NCI-H2196 treated with DMSO at 0.1 percent for 48 hours (cell line): ENCODE results near the gene TTBK2.
A peak's percentile ranks its signal among the peaks of the same experiment; 100 is the strongest.
"Not testable (repeated sequence)": the region's sequence is repeated elsewhere in the genome, so short reads cannot be mapped to it uniquely, and the experiment has no call there.

ENCODE experiments used
- DNase-seq: peaks from one replicate; lab custom pipeline; 2025; ENCODE audit not compliant: unreplicated experiment; lab: John Stamatoyannopoulos, UW

TTBK2 gene

DNA sequence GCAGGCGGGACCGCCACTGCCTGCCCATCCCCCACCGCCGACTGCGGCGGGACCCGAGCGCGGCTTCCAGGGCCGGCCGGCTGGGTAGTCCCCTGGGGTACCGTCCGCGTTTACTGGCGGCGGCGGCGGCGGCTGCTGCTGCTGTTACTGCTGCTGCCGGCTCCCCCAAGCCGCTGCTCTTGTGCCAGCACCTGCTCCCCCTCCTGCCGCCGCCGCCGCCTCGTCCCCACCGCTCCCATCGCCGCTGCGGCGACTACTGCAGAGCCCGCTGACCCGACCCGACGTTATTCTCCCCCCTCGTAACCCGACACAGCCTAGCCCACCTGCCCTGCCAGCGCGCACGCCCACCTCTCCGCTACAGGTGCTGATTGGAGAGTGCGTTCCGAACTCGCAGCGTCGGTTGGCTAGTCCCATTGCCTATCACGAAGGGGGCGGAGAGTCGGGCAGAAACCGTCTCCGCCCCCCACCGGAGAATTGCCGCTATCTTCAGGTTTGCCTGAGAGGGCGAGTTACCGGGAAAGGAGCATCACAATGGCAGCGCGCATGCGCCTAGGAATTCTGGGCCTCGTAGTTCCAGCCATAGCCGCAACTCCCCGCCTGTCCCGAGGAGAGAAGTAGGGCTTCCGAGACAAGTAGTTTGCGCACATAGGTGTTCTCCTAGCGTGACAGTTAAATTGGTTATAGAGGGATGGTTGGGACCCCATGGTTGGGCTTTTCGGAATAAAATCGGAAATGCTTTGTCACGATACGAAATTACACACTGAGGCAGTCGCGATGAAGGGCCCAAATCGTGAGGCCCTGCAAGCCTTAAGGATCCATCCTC lies at the start of gene TTBK2:
Gene TTBK2, minus strand, starts transcription at position 260 of the 823 bp plus-strand sequence. CDS start 42,161 bp downstream, outside the sequence.
- peak; percentile 87 for DNase-seq

DNA sequence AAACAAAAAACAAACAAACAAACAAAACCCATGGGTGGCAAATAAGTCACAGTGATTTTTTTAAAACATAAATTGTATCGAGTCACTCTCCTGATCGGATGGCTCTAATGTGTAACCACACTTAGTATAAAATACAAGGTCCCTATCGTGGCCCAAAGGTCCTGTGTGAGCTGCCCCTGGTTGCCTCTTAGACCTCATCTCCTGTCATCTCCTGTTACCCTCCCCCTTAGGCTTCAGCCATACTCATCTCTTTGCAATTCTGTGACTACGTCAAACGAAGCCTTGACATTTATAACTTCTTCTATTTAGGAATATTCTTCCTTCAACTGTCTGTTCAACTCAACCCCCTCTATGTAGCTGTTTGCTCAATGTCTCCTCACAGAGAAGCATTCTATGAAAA lies 43.9 kb upstream of the TTBK2 start:
- DNase-seq: no peak

DNA sequence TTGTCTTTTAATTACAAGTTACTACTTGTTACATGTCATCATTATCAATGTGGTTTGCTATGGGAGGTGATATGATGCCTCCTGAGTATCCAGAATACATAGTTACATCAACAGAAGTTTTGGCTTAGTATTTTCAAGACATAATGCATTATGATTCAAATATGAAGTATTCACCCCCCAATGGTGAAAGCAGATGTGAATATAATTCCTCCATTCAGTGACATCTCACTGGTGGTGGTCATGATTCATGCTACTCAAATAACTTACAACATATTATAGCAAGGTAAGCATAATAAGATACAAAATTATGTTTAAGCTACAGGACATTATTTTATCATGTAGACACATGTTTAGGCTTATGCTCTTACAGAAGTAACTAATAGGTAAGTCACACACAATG lies 34.9 kb upstream of the TTBK2 start:
- DNase-seq: no peak

DNA sequence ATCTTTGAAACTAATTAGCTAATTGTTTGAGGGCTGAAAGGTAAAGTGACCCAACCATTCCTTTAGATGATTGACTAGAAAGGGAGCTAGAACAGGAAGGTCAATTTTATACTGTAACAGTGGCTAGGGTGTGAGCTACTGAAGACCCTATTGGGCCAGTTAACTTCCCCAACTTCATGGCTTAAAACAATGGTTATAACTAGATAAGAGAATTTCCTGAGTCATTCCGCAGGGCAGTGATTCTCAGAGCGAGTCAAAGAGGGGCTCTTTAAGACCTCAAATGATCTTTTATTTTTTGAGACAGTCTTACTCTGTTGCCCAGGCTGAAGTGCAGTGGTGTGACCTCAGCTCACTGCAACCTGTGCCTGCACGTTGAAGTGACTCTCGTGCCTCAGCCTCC lies 33.7 kb upstream of the TTBK2 start:
- no peak for DNase-seq

DNA sequence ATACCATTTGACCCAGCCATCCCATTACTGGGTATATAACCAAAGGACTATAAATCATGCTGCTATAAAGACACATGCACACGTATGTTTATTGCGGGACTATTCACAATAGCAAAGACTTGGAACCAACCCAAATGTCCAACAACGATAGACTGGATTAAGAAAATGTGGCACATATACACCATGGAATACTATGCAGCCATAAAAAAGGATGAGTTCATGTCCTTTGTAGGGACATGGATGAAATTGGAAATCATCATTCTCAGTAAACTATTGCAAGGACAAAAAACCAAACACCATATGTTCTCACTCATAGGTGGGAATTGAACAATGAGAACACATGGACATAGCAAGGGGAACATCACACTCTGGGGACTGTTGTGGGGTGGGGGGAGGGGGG lies 28.3 kb upstream of the TTBK2 start:
- not testable (repeated sequence) for DNase-seq

DNA sequence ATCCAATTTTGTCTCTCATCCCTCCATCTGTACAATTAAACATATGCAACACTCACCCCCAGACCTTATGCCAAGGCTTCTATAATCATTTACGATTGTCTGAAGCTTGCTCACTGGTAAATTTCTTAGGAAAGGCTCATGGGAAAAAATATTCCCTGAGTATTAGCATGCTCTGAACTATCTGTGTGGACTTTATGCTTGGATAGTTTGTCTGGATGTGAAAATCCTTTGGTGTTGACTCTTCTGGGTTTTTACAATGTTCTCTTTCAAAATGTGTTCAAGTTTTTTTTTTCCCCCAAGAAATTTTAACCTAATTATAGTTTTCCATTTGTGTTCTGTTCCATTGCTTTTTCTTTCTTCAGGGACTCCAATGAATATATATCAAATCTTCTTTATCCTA lies 19.9 kb upstream of the TTBK2 start:
- no peak for DNase-seq

DNA sequence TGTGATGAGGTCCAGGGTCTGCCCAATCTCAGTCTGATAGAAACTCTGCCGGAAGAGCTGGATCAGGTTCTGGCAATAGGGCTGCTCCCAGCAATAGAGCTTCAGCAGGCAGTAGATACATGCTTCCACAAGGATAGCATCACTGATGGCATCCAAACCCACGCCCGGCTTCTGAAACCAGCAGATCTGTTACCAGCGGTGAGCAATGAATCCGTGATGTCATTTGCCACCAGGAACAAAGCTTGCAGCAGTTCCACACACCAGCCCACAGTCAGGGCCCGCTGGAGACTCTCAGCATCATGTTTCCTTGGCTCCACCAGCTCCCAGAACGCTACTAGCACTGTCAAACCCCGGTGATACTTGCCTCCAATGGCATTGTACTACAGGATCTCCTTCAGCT lies 19.3 kb upstream of the TTBK2 start:
- DNase-seq: no peak

DNA sequence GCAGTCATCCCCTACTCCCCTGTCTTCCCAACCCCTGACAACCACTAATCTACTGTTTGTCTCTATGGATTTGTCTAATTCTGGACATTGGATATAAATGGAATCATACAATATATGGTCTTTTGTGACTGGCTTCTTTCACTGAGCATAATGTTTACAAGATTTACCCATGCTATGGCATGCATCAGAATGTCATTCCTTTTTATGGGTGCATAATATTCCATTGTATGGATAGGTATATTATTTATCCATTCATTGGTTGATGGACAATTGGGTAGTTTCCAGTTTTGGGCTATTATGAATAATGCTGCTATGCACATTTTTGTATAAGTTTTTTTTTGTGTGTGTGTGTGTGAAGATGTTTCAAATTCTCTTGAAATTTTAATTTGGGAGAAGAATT lies 16.6 kb upstream of the TTBK2 start:
- DNase-seq: no peak

DNA sequence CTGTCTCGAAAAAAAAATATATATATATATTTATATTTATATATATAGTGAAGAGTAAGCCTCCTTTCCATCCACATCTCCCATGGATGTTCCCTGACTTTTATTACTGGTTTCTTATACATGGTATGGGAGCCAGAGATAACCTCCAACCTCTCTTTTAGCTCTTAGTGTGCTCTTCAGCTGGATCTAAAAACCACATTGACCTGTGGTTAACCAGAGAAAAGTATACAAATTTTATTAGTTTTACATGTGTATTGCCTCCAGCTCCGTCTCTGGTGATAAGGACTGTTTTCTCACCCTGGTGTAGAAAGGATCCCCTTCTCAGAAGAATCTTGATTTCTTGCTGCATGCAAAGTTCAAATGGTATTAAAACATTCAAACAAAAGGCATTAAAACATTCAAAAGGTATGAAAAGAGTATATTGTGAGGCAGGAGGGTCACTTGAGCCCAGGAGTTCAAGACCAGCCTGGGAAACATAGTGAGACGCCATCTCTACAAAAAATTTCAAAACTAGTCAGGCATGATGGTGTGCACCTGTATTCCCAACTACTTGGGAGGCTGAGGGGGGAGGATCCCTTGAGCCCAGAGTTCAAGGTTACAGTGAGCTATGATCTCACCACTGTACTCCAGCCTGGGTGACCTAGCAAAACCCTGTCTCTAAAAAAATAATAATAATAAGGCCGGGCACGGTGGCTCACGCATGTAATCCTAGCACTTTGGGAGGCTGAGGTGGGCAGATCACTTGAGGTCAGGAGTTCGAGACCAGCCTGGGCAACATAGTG lies 13.5 kb upstream of the TTBK2 start:
- DNase-seq: no peak

DNA sequence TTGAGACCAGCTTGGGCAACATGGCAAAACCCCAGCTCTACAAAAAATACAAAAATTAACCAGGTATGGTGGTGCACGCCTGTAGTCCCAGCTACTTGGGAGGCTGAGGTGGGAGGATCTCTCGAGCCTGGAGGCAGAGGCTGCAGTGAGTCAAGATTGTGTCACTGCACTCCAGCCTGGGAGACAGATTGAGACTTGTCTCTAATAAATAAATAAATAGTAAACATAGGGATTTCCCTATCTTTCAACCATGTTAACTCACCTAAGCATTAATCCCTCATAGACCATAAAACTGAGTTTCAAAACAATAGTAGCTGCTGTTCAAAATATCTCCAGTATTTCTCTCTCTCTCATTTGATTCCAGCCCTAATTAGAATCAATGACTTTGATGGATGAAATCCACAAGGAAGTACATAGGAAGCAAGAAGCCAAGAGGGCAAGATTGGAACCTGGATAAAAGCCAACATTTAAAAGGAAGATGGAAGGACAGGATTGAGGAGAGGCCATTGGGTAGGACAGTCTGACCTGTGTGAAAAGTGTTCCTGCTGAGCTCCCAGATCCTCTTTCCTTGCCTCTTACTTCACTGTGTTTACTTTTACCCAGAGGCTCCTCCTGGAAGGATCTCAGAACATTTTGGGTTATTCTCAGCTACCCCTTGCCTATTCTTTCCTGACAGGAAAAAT lies 12.4 kb upstream of the TTBK2 start:
- DNase-seq: no peak

DNA sequence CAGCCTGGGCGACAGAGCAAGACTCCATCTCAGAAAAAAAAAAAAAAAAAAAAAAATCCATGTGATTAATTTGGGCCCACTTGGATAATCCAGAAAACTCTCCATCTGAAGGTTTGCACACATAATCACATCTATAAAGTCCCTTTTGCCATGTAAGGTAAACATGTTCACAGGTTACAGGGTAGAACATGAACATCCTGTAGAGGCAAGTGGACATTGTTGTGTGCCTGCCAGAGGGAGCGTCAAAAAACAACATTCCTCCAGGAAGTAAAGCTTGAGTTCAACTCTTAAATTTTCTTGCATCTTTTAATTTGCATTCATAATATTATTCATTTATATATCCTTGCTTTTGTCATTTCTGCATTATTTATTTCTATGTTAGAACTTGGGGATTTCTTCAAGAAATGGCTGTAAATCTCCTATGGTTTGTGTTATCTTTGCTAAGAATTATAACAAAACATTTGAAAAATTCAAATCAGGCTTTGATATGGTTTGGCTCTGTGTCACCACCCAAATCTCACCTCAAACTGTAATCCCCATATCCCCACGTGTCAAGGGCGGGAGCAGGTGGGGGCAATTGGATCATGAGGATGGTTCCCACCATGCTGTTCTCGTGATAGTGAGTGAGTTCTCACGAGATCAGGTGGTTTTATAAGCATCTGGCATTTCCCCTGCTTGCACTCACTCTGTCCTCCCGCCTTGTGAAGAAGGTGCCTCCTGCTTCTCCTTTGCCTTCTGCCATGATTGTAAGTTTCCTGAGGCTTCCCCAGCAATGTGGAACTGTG lies 11.3 kb upstream of the TTBK2 start:
- no peak for DNase-seq

DNA sequence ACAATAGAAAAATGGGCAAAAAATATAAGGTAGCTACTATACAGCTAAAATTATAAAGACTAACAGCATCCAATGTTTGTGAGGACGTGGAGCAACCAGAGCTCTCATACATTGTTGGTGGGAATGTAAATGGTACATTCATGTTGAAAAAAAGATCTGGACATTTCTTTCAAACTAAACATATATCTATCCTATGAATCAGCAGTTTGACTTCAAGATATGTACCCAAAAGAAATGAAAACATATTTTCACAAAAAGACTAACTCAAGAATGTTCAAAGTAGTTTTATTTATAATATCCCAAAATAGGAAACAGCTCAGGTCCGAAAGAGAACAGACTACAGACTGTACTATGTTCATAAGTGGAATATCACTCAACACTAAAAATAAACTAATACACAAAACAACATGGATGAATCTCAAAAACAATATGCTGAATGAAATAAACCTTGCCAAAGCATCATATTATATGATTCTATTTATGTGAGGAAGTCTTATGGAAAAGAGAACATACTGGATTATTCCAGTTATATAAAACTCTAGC lies 8.8 kb upstream of the TTBK2 start:
- DNase-seq: no peak

DNA sequence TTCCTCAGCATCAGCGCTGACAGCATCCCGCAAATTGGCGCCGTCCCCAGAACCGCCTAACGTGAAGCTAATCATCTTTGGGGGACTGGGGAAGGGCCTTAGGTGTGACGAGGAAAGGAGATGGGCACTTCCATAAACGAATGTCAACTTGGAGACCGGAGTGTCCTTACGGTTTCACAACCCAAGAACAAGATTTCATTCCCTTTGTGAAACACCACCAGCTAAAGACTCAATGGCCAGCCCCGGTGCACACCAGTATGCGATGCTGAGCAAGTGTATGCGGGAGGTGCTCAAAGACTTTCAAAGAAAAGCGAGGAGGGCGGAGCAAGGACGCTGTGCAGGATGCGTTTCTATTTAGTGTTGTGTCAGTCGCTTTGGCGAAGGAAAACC lies 759 bp upstream of the TTBK2 start:
- no peak for DNase-seq

DNA sequence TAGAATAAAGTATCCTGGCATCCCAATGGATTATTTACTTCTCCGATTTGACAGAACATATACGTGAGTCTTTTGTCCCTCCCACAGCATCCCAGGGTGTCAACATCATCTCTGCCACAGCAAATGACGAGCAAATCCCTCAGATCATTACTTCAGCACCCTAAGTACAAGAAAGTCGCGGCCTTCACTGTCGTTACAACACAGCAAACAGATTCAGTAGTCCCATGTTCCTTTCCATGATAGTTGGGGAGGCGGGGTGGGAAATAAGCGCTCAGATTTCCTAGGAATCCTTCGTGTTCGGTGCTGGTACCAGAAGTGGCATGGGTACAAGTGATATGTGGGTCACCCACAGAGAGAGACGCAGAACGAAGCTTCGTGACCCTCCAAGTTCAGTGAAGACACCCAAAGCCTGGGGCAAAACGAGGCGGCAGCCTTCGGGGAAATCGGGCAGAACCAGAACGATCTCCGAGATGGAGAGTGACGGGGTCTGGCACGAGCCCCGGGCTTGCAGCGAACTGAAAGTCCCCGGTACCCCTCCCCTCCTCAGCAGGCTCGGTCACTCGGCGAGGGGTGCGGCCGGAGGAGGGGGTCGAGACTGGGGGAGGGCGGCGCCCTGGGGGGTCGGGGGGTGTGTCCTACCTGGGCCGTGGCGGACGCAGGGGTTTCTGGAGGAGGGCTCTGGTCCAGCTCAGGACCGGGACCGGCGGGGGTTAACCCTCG lies 619 bp downstream of the TTBK2 start:
- no peak for DNase-seq

DNA sequence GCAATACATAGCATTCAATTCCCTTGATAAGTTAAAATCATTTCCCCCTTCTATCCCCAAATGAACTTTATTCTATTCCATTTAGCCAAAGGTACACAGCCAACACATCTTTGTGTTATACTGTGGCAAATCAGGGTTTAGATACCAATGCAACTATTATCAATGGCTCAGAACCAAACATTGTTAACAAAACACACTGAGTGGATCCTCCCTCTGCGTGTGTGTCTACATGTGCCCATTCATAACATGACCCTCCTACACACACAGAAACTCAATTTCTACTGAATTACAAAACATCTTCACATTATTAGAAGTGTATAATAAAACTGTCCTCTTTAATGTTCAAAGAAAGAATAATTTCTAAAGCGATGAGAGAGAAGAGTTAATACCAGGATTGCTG lies 1.3 kb downstream of the TTBK2 start:
- DNase-seq: no peak

DNA sequence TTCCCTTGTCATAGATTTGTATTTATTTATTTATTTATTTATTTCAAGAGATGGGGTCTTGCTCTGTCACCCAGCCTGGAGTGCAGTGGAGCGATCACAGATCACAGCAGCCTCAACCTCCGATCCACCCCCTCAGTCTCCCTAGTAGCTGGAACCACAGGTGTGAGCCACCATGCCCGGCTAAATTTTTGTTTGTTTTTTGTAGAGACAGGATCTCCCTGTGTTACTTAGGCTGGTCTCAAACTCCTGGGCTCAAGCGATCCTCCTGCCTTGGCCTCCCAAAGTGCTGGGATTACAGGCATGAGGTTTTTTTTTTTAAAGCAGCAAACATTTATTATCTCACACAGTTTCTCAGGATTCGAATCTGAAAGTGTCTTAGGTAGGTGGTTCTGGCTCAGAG lies 2.5 kb downstream of the TTBK2 start:
- DNase-seq: no peak

DNA sequence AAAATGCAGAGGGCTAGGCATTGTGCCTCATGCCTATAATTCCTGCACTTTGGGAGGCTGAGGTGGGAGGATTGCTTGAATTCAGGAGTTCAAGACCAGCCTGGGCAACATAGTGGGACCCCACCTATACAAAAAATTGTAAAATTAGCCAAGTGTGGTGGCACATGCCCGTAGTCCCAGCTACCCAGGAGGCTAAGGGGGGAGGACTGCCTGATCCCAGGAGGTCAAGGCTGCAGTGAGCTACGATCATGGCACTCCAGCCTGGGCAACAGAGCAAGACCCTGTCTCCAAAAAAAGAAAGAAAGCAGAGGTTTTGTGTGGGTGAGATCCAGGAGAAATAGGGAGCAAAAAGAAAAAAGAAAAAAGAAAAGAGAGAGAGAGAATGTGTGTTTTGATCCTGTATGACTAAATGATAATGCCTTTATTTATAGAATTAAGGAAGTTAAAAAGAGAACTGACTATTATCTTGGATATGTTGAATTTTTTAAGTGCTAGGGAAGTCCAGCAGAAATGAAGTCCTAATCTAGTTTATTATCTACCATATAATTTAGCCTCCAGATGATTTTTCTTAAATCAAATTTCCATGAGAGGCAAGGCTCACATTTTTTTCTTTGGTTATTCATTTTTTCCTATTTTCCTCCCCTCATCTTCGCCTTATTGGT lies 4.8 kb downstream of the TTBK2 start:
- no peak for DNase-seq

DNA sequence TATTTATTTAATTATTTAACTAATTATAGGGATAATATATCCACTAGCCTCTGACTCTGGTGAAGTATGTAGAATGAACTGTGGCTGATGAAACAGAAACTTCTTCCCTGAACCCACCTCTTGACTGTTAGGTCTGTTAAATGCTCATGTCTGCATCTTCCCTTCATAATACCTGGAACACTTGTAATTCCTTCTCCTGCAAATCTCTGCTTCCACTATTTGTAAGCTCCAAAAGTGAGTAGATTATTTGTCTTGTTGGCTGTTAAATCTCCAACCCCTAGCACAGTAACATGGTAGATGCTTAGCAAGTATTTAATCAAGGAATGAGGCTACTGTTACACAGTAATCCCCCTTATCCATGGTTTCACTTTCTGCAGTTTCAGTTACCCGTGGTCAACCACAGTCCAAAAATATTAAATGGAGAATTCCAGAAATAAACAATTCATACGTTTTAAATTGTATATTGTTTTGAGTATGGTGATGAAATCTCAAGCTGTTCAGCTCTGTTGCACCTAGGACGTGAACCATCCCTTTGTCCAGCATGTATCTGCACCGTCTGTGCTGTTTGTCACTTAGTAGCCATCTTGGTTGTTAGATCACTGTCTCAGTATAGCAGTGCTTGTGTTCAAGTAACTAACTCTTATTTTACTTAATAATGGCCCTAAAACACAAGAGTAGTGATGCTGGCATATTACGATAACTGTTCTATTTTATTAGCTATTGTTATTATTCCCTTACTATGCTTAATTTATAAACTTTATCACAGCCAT lies 5.7 kb downstream of the TTBK2 start:
- DNase-seq: no peak

DNA sequence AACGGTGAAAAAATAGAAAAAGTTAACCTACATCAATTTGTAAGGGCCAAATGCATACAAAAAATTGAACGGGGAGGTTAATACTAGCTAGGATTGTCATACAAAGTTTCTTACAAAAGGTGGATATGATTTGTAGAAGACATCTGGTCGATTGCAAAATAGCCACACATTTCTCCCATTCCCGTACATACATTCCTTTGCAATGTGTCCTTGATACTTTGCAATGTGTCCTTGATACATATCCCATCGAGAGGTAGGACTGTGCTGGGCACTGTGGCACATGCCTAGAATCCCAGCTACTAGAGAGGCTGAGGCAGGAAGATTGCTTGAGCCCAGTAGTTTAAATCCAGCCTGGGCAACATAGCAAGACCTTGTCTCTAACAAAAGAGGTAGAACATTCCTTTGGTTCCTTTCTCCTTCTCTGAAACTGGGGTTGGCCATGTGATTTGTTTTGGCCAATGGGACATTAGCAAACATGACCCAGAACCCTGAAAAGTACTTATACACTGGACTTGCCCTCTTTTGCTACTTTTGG lies 9.5 kb downstream of the TTBK2 start:
- DNase-seq: no peak
